NCI-H2196 (cell line): ENCODE measurements around the gene NAPG.
"Not testable (repeated sequence)": the region's sequence is repeated elsewhere in the genome, so short reads cannot be mapped to it uniquely, and the experiment has no call there.

Experiments used
- DNase-seq: peaks from one replicate; lab custom pipeline; 2025; ENCODE audit not compliant: unreplicated experiment; lab: John Stamatoyannopoulos, UW

NAPG gene

DNA sequence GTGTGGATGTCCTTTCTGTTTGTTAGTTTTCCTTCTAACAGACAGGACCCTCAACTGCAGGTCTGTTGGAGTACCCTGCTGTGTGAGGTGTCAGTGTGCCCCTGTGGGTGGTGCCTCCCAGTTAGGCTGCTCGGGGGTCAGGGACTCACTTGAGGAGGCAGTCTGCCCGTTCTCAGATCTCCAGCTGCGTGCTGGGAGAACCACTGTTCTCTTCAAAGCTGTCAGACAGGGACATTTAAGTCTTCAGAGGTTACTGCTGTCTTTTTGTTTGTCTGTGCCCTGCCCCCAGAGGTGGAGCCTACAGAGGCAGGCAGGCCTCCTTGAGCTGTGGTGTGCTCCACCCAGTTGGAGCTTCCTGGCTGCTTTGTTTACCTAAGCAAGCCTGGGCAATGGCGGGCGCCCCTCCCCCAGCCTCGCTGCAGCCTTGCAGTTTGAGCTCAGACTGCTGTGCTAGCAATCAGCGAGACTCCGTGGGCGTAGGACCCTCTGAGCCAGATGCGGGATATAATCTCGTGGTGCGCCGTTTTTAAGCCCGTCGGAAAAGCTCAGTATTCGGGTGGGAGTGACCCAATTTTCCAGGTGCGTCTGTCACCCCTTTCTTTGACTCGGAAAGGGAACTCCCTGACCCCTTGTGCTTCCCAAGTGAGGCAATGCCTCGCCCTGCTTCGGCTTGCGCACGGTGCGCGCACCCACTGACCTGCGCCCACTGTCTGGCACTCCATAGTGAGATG lies 52.2 kb downstream of the NAPG start:
- not testable (repeated sequence) for DNase-seq

- DNase-seq, result not testable (repeated sequence)
These were observed 52.7 kb downstream of the NAPG start for GRCh38 chr18:10578573-10578899.

DNA sequence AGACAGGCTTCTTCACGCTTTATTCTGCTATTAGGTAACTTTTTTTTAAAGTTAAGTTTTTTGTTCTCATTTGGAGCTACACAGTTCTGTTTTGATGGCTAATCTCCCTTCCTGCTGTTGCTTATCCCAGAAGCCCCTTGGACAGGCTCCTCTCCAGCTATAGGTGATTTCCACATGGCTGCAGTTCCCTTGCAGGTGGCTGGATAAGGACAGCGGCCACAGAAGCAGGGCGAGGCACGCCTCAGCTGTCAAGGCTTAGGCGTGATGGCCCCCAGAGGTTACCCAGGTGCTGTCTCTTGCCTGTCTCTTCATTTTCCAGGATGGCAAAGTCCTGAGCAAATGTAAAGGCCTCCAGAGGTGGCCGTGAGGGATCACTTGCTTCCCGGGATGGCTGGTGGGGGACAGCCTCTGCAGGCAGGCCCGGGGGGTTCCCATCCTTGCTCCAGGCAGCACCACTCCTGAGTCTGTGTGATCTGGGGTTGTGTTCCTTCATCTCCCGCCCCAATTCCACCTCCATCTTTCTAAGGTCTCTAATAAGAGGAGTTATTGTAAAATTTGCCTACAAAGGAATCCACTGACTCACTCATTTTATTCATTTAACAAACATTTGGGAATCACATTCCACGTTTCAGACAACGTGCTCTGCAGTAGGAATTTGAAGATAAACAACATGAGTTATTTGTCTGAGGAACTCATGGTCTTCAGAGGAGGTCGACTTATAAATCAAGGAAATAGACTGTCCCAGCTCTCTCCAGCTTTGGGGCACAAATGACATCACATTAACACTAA lies 53.4 kb downstream of the NAPG start:
- DNase-seq, result no peak

DNA sequence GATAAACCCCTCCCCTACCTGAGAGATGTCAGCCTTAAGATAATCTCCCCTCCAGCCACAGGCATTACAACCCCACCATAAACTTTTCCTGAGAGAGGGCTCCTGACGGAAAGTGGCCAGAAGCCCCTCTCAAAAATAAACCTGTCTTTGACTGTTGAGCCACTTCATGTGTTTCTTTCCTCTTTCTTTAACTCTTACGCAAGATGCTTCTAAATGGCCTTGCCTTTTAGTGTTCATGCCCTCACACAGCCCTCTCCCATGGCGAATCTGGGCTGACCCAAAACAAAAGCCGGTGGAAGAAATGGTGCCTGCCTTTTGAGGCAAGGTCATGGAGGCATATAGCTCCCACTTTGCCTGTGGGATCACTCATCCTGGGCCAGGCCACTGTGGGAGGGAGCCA lies 54.4 kb downstream of the NAPG start:
- no peak for DNase-seq

GRCh38 chr18:10585260-10585659 lies 59.4 kb downstream of the NAPG start:
- no peak for DNase-seq

GRCh38 chr18:10588975-10589374 lies 63.1 kb downstream of the NAPG start:
- DNase-seq, result peak; percentile 84

GRCh38 chr18:10590412-10590811 lies 64.6 kb downstream of the NAPG start:
- DNase-seq, result no peak

- DNase-seq, result no peak
These were observed 66.1 kb downstream of the NAPG start for GRCh38 chr18:10591896-10592295.

DNA sequence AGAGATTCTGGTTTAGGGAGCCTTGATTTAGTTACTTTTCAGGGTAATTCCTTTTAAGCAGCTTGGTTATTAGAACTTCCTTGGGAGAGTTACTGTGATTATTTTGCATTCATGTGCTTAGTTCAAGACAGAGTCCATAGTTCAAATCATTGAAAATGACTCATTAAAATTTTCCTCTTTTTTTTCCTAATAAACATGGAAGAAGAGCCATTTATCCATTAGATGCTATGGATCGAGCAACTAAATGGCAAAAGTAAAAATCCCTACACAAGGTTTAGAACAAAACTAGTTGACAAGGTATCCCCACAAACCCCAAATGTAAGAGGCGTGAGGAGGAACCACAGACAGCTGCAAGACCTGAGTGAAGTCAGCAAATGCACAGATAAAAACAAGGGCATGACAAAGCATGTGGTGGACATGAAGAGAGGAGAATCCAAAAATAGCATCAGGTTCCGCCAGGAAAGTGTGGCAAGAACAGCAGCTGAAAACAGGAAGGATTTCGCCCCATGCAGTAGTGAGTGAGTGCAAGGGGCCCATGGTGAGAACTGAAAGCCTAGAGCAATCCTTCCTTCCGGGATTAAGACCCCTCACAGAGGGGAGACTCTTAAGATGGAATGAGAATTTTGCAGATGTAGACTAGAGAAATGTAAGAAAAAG lies 67.7 kb downstream of the NAPG start:
- not testable (repeated sequence) for DNase-seq

DNA sequence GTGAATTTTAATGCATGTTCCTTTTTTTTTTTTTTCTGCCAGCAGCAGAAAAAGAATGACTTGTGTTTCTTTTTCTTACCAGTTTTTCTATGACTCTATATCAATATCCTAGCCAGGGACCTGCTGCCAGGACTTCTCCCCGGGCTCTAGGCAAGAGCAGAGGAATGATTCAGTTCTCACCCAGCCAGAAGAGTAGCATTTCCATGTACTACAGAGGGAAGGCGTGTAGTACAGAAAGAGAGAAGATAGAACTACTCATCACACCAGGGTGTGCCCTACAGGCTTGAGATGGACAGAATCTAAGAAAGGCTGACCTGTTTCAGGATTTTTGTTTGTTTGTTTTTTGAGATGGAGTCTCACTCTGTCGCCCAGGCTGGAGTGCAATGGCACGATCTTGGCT lies 70.1 kb downstream of the NAPG start:
- not testable (repeated sequence) for DNase-seq

GRCh38 chr18:10597695-10598094 lies 71.9 kb downstream of the NAPG start:
- DNase-seq, result not testable (repeated sequence)

- not testable (repeated sequence) for DNase-seq
These were observed 74.9 kb downstream of the NAPG start for GRCh38 chr18:10600701-10601100.
